CD4-positive, alpha-beta T cell (primary cell): ENCODE measurements around the gene TOR3A. TPM values are rescaled to one million over a fixed set of nuclear protein-coding genes. Genes with fewer than 3 reads are reported as not detected.
A peak's percentile ranks its signal among the peaks of the same experiment; 100 is the strongest.

Experiments
- ATAC-seq: fragments of 200-7000 bp; cut with Tn5 transposase; one replicate; pipeline ENCODE4 v1.10.0; 2022; ENCODE audit warnings: mild to moderate bottlenecking; ENCODE audit not compliant: poor library complexity
- CTCF ChIA-PET: fragments of 350-600 bp; sonication (Branson Sonifier 250); formaldehyde crosslinking; loops from one replicate; lab custom pipeline; 2021; ENCODE audit warnings: antibody characterized with exemption, inconsistent platforms; lab: Charles Lee
- POLR2A ChIA-PET: fragments of 350-600 bp; sonication (Branson Sonifier 250); formaldehyde crosslinking; loops from one replicate; lab custom pipeline; 2021; ENCODE audit warnings: antibody characterized with exemption, inconsistent platforms; lab: Charles Lee
- DNase-seq, 14 experiments: peaks; one replicate each; pipeline ENCODE4 v3.0.0-alpha.2; 2013 to 2020; ENCODE audit warnings: mixed read lengths in 2 of 14
- H3K27ac ChIP-seq, 2 donors: one replicate each; pipeline versions ENCODE4 v1.5.1 to v1.7.0; 2013; ENCODE audit warnings: low read length in 2 of 2, low read depth in 1 of 2, mild to moderate bottlenecking in 1 of 2
- H3K27me3 ChIP-seq, 2 experiments: 1 replicate in 1 of 2; 2 replicates in 1 of 2; pipeline versions ENCODE4 v1.6.1 to v1.7.0; 2013; ENCODE audit warnings: low read length in 2 of 2, control low read depth in 1 of 2, mild to moderate bottlenecking in 1 of 2, moderate library complexity in 1 of 2; ENCODE audit not compliant: insufficient read depth in 2 of 2, control insufficient read depth in 1 of 2
- H3K36me3 ChIP-seq: one replicate; pipeline ENCODE4 v1.6.1; 2013; ENCODE audit warnings: low read length, control low read depth; ENCODE audit not compliant: insufficient read depth
- H3K4me1 ChIP-seq: one replicate; pipeline ENCODE4 v1.6.1; 2013; ENCODE audit warnings: low read length, control low read depth; ENCODE audit not compliant: insufficient read depth
- H3K4me3 ChIP-seq: one replicate; pipeline ENCODE4 v1.5.1; 2013; ENCODE audit warnings: mild to moderate bottlenecking, low read length, moderate library complexity
- H3K9me3 ChIP-seq, 2 experiments: 1 replicate in 1 of 2; 2 replicates in 1 of 2; pipeline versions ENCODE4 v1.6.1 to v1.7.0; 2013; ENCODE audit warnings: low read length in 2 of 2, mild to moderate bottlenecking in 2 of 2, control low read depth in 1 of 2, moderate library complexity in 1 of 2; ENCODE audit not compliant: control insufficient read depth in 1 of 2, insufficient read depth in 1 of 2
- H3K27ac Mint-ChIP-seq: one replicate; pipeline ENCODE4 v1.8.0; 2020; ENCODE audit warnings: mixed read lengths
- H3K27me3 Mint-ChIP-seq: one replicate; pipeline ENCODE4 v1.8.0; 2021; ENCODE audit warnings: mixed read lengths
- H3K36me3 Mint-ChIP-seq: one replicate; pipeline ENCODE4 v1.8.0; 2021; ENCODE audit warnings: low read depth, mixed read lengths
- H3K4me1 Mint-ChIP-seq: one replicate; pipeline ENCODE4 v1.8.0; 2021; ENCODE audit warnings: low read depth, mixed read lengths
- H3K4me3 Mint-ChIP-seq: one replicate; pipeline ENCODE4 v1.8.0; 2020; ENCODE audit warnings: mild to moderate bottlenecking, mixed read lengths
- H3K9me3 Mint-ChIP-seq: one replicate; pipeline ENCODE4 v1.8.0; 2020; ENCODE audit warnings: mixed read lengths
- intact Hi-C, 2 experiments: fragments of 100-400 bp; cut with DNase I in 1 of 2; cut with micrococcal nuclease in 1 of 2; formaldehyde crosslinking; loops; one replicate each; pipeline versions ENCODE4 v1.15.1 to v1.9.0; 2023 to 2025; cut with DNase I, micrococcal nuclease
- total RNA-seq, 174 experiments: library from RNA in 2 of 174; stranded (reverse) in 2 of 174; gene quantifications; one replicate each; pipeline ENCODE4 v1.2.3 and lab custom pipeline; 2021 to 2026
- TF ChIP-seq, protein P1 (sequence below): fragments of 200-600 bp; IDR thresholded peaks from one replicate; pipeline ENCODE4 v1.8.0; 2022; ENCODE audit warnings: antibody characterized with exemption, mild to moderate bottlenecking

The TOR3A gene
- total RNA-seq, 2 experiments from 2014 or later = 17.2 TPM

DNA sequence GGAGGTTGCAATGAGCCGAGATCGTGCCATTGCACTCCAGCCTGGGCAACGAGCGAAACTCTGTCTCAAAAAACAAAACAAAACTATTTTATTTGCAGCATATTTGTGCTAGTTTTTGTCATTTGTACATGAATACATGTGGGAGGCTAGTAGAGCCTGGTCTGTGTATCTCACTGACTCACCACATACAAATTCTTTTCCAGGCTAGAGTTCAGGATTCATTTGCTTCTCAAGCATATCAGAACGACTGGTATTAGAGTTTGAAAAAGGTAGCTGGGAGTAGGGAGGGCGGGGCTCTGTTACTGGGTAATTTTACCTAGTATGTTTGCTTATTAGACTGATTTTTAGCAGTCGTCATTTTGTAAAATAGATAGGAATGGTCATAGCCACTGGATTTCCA, 4.5 kb upstream of the TOR3A start:
- Histone ChIP-seq H3K27ac (peak overlapping the region in 1 of 2 donors; percentile 10), H3K9me3 (no peaks in the 10 kb centered on the region), H3K4me1 (peaks cover 12% of the 10 kb centered on the region), H3K36me3 (peaks cover 3% of the 10 kb centered on the region), H3K4me3 (no peak overlapping the region), H3K27me3 (no peaks in the 10 kb centered on the region)
- TF ChIP-seq, protein P1, sequence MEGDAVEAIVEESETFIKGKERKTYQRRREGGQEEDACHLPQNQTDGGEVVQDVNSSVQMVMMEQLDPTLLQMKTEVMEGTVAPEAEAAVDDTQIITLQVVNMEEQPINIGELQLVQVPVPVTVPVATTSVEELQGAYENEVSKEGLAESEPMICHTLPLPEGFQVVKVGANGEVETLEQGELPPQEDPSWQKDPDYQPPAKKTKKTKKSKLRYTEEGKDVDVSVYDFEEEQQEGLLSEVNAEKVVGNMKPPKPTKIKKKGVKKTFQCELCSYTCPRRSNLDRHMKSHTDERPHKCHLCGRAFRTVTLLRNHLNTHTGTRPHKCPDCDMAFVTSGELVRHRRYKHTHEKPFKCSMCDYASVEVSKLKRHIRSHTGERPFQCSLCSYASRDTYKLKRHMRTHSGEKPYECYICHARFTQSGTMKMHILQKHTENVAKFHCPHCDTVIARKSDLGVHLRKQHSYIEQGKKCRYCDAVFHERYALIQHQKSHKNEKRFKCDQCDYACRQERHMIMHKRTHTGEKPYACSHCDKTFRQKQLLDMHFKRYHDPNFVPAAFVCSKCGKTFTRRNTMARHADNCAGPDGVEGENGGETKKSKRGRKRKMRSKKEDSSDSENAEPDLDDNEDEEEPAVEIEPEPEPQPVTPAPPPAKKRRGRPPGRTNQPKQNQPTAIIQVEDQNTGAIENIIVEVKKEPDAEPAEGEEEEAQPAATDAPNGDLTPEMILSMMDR = no peak
- ChIA-PET POLR2A (no interaction called here), CTCF (interaction anchor here (1.0 kb wide), 1 partner anchor 44 kb away, joined by 4 read pairs; no protein-coding TSS in a partner anchor)
- intact Hi-C loops = loop anchor here in 1 of 2 experiments (5.0 kb wide), 1 partner anchor 520 kb away; no protein-coding TSS in a partner anchor
- Mint-ChIP-seq H3K36me3 (peaks cover 21% of the 10 kb centered on the region), H3K4me3 (no peak overlapping the region), H3K9me3 (no peaks in the 10 kb centered on the region), H3K4me1 (peaks cover 19% of the 10 kb centered on the region), H3K27ac (peak overlapping the region; percentile 49), H3K27me3 (no peaks in the 10 kb centered on the region)
- no peak for DNase-seq
- ATAC-seq = no peak

DNA sequence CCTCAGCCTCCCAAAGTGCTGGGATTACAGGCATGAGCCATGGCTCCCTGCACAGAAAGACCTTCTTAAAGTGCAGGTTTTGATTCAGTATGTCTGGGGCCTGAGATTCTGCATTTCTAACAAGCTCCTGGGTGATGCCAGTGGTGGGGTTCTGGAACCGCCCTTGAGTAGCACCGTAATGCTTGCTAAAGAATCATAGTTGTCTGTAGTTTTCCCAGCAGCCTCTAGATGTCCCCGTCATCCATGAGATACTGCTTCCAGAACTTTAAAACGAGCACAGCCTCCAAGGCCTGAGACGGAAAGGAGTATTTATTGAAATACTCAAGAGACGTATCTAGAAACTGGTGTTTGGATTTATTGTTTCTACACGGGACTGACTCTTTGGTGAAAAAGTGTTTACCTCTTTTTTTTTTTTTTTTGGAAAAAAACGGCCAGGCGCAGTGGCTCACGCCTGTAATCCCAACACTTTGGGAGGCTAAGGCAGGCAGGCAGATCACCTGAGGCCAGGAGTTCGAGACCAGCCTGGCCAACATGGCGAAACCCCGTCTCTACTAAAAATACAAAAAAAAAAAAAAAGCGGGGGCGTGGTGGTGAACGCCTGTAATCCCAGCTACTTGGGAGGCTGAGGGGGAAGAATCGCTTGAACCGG, 2.6 kb upstream of the TOR3A start:
- Mint-ChIP-seq H3K27ac (peak overlapping the region; percentile 64), H3K9me3 (no peaks in the 10 kb centered on the region), H3K4me1 (peaks cover 32% of the 10 kb centered on the region), H3K4me3 (peak overlapping the region; percentile 74), H3K27me3 (no peaks in the 10 kb centered on the region), H3K36me3 (peaks cover 13% of the 10 kb centered on the region)
- TF ChIP-seq, protein P1 = peak; percentile 70
- Histone ChIP-seq H3K27me3 (no peaks in the 10 kb centered on the region), H3K36me3 (no peaks in the 10 kb centered on the region), H3K4me3 (no peak overlapping the region), H3K4me1 (peaks cover 29% of the 10 kb centered on the region), H3K27ac (no peak overlapping the region), H3K9me3 (no peaks in the 10 kb centered on the region)
- ChIA-PET POLR2A (interaction anchor here (0.7 to 4.3 kb wide), 2 partner anchors 52 to 286 kb away, joined by 3 to 21 read pairs; partner anchors contain the start of gene AXDND1), CTCF (interaction anchor here (0.5 to 1.2 kb wide), 8 partner anchors 21 to 578 kb away, joined by 3 to 4 read pairs (median 3); no protein-coding TSS in a partner anchor)
- ATAC-seq (peak; percentile 45), DNase-seq (peak in 13 of 14 experiments; percentile 18 to 83 (median 34))
- intact Hi-C loops = loop anchor here (1.0 to 5.0 kb wide), 3 partner anchors 214 to 518 kb away; partner anchors contain the start of gene SOAT1 (in 1 of the 2)

DNA sequence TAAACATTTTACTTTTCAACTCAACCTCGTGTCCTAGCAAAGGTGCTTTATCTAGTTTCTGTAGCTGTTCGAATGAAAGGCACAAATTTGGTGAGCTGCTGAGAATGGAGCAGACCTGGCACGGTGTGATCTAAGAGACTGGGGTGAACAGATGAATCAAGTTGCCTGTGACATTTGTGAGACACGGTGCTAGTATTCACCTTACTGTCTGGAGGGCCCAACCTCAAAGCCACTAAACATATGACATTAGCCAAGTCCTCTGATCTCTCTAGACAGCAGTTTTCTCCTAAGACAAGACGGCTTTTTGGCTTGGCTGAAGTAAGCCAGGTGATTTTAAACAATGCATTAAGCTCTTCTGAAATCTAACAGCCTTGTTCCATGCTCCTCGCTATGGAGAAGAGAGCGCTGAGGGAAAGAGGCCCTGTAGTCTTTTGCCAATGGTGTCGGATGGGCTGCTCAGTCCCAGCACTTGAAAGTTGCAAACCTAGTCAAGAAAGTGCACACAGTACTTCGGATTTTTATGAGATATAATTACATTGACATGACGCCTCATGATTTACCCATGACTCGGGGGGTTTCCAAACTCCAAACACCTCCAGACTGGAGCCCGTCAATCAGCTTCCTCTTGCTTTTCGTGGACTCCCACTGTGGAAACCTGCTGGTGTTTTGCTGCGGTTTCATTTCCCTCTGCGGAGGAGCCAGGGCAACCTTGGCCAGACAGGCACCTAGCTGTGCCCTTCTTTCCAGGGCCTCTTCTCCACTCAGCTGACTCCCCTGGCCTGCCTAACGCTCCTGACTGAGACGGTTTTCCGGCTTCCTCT, 794 bp upstream of the TOR3A start:
- peaks cover 32% of the 10 kb centered on the region for H3K4me1 Mint-ChIP-seq
- DNase-seq (peak in 10 of 14 experiments; percentile 9 to 86 (median 30)), ATAC-seq (peak; percentile 72)
- no peaks in the 10 kb centered on the region for H3K9me3 Mint-ChIP-seq
- no peaks in the 10 kb centered on the region for H3K27me3 Mint-ChIP-seq
- H3K27ac ChIP-seq = peak overlapping the region; percentile 68 to 81
- H3K27me3 ChIP-seq = no peaks in the 10 kb centered on the region
- intact Hi-C loops = loop anchor here (1.0 to 5.0 kb wide), 12 partner anchors 41 to 731 kb away; partner anchors contain the start of genes FAM20B (in 1 of the 2) and SOAT1 (in 1 of the 2)
- H3K4me3 ChIP-seq = peak overlapping the region; percentile 82
- CTCF ChIA-PET = interaction anchor here (0.7 to 1.6 kb wide), 4 partner anchors 78 to 734 kb away, joined by 3 to 7 read pairs (median 4); no protein-coding TSS in a partner anchor
- no peaks in the 10 kb centered on the region for H3K9me3 ChIP-seq
- POLR2A ChIA-PET = interaction anchor here (1.0 to 4.3 kb wide), 8 partner anchors 52 to 729 kb away, joined by 3 to 27 read pairs (median 3); partner anchors contain the start of genes AXDND1 and SOAT1
- TF ChIP-seq, protein P1 = no peak
- H3K36me3 ChIP-seq = peaks cover 12% of the 10 kb centered on the region
- H3K4me3 Mint-ChIP-seq = peak overlapping the region; percentile 98
- peak overlapping the region; percentile 92 for H3K27ac Mint-ChIP-seq
- peaks cover 32% of the 10 kb centered on the region for H3K4me1 ChIP-seq
- H3K36me3 Mint-ChIP-seq = peaks cover 12% of the 10 kb centered on the region
